GM18517 (cell line): ENCODE measurements around the gene ASPN.

ENCODE experiments used
- ATAC-seq: cut with Tn5 transposase; IDR thresholded peaks from one replicate; pipeline ENCODE4 v1.9.1; 2021; ENCODE audit warnings: mild to moderate bottlenecking, moderate library complexity; ENCODE audit not compliant: unreplicated experiment

The ASPN gene

GRCh38 chr9:92506184-92506857 is 24.0 kb upstream of the ASPN start:
- ATAC-seq = no peak

GRCh38 chr9:92504881-92505280 is 22.6 kb upstream of the ASPN start:
- ATAC-seq = no peak

GRCh38 chr9:92503156-92503555 is 20.9 kb upstream of the ASPN start:
- no peak for ATAC-seq

- no peak for ATAC-seq
These were observed 19.5 kb upstream of the ASPN start for GRCh38 chr9:92501671-92502393.

GRCh38 chr9:92500725-92501124 is 18.4 kb upstream of the ASPN start:
- ATAC-seq = no peak

- ATAC-seq = no peak
These were observed 17.4 kb upstream of the ASPN start for GRCh38 chr9:92499701-92500100.

- ATAC-seq = no peak
These were observed 14.3 kb upstream of the ASPN start for GRCh38 chr9:92496396-92497176.

- no peak for ATAC-seq
These were observed 12.6 kb upstream of the ASPN start for GRCh38 chr9:92494856-92495255.

GRCh38 chr9:92493749-92494387 is 11.6 kb upstream of the ASPN start:
- ATAC-seq = no peak

GRCh38 chr9:92492781-92493401 is 10.6 kb upstream of the ASPN start:
- no peak for ATAC-seq

GRCh38 chr9:92488681-92489550 is 6.6 kb upstream of the ASPN start:
- no peak for ATAC-seq

GRCh38 chr9:92486371-92486770 is 4.1 kb upstream of the ASPN start:
- no peak for ATAC-seq

GRCh38 chr9:92484563-92484962 is 2.3 kb upstream of the ASPN start:
- no peak for ATAC-seq

GRCh38 chr9:92483627-92484545 is 1.6 kb upstream of the ASPN start:
- no peak for ATAC-seq

- ATAC-seq = no peak
These were observed 499 bp upstream of the ASPN start for GRCh38 chr9:92482805-92483204.

- ATAC-seq = no peak
These were observed 1.2 kb downstream of the ASPN start for GRCh38 chr9:92480986-92481633.

GRCh38 chr9:92480291-92480771 is 2.0 kb downstream of the ASPN start:
- no peak for ATAC-seq

- ATAC-seq = no peak
These were observed 3.0 kb downstream of the ASPN start for GRCh38 chr9:92479346-92479745.
